ENCODE data around the gene FSTL5.

DNA sequence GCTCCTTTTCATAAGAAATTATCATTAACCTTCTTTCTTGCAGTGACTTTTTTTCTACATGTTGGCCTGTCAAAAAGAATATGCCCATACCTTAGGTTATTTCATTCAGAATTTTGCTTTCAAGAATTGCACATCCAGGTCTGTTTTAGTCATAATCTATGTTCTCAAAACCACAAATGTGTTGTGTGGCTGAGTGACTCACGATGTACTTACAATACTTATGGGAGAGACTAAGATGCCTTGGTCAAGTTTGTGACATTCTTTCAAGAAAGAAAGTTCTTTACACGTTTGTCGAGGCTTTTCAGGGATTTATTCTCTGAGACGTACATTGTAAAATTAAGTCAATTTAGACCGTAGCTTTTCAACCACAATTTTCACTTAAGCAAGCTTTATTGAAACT is 396.7 kb downstream of the FSTL5 start:
- TF ChIP-seq BACH2 (CRISPR knock-in tag; IDR thresholded peaks at IDR 0.05; ENCODE audit: borderline replicate concordance), result no peak
- no peak for TF ChIP-seq PPARA (CRISPR knock-in tag; IDR thresholded peaks at IDR 0.05; ENCODE audit: borderline replicate concordance)
- no peak for TF ChIP-seq CSDC2 (CRISPR knock-in tag; IDR thresholded peaks at IDR 0.05)
- TF ChIP-seq ZNF8 (CRISPR knock-in tag; IDR thresholded peaks at IDR 0.05), result no peak
- TF ChIP-seq, protein P1, sequence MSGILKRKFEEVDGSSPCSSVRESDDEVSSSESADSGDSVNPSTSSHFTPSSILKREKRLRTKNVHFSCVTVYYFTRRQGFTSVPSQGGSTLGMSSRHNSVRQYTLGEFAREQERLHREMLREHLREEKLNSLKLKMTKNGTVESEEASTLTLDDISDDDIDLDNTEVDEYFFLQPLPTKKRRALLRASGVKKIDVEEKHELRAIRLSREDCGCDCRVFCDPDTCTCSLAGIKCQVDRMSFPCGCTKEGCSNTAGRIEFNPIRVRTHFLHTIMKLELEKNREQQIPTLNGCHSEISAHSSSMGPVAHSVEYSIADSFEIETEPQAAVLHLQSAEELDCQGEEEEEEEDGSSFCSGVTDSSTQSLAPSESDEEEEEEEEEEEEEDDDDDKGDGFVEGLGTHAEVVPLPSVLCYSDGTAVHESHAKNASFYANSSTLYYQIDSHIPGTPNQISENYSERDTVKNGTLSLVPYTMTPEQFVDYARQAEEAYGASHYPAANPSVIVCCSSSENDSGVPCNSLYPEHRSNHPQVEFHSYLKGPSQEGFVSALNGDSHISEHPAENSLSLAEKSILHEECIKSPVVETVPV (CRISPR knock-in tag; IDR thresholded peaks at IDR 0.05), result no peak
- no peak for TF ChIP-seq ZFP3 (CRISPR knock-in tag; IDR thresholded peaks at IDR 0.05)
- TF ChIP-seq ZFP30 (CRISPR knock-in tag; IDR thresholded peaks at IDR 0.05), result no peak
- TF ChIP-seq ESRRG (CRISPR knock-in tag; IDR thresholded peaks at IDR 0.05), result no peak
- no peak for TF ChIP-seq ARNTL (CRISPR knock-in tag; IDR thresholded peaks at IDR 0.05; ENCODE audit: borderline replicate concordance, low read depth)
- TF ChIP-seq, protein P2, sequence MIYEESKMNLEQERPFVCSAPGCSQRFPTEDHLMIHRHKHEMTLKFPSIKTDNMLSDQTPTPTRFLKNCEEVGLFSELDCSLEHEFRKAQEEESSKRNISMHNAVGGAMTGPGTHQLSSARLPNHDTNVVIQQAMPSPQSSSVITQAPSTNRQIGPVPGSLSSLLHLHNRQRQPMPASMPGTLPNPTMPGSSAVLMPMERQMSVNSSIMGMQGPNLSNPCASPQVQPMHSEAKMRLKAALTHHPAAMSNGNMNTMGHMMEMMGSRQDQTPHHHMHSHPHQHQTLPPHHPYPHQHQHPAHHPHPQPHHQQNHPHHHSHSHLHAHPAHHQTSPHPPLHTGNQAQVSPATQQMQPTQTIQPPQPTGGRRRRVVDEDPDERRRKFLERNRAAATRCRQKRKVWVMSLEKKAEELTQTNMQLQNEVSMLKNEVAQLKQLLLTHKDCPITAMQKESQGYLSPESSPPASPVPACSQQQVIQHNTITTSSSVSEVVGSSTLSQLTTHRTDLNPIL (CRISPR knock-in tag; IDR thresholded peaks at IDR 0.05; ENCODE audit: low read depth), result no peak
- no peak for TF ChIP-seq TCF4 (CRISPR knock-in tag; IDR thresholded peaks at IDR 0.05; ENCODE audit: borderline replicate concordance)

All from SK-N-SH treated with all-trans-retinoic acid at 6 μM for 48 hours (cell line).